ENCODE data around the gene RIMBP3C.
"Not testable (repeated sequence)": the region's sequence is repeated elsewhere in the genome, so short reads cannot be mapped to it uniquely, and the experiment has no call there.

DNA sequence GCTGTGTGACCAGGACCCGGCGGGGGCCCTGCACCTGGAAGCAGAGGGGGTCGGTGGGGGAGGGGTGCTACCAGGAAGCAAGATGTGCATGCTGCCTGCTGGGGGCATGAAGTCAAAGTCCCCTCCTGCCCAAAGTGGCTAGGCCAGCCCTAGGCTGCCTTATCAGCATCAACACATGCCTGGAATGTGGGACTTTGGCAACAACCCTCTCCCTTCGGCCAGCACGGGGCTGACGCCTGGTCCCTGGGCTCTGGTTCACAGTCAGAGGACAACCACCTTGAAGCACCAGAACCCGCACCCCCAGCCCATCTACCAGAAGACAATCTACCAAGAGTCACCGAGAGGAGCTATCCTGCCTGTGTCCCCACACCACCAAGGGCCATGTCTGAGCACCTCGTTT, 40.9 kb downstream of the RIMBP3C start:
- TF ChIP-seq, protein P1, sequence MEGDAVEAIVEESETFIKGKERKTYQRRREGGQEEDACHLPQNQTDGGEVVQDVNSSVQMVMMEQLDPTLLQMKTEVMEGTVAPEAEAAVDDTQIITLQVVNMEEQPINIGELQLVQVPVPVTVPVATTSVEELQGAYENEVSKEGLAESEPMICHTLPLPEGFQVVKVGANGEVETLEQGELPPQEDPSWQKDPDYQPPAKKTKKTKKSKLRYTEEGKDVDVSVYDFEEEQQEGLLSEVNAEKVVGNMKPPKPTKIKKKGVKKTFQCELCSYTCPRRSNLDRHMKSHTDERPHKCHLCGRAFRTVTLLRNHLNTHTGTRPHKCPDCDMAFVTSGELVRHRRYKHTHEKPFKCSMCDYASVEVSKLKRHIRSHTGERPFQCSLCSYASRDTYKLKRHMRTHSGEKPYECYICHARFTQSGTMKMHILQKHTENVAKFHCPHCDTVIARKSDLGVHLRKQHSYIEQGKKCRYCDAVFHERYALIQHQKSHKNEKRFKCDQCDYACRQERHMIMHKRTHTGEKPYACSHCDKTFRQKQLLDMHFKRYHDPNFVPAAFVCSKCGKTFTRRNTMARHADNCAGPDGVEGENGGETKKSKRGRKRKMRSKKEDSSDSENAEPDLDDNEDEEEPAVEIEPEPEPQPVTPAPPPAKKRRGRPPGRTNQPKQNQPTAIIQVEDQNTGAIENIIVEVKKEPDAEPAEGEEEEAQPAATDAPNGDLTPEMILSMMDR (IDR thresholded peaks at IDR 0.05), result not testable (repeated sequence)
- not testable (repeated sequence) for TF ChIP-seq EP300 (IDR thresholded peaks at IDR 0.05)
